AG09319 (cell line): ENCODE results near the gene UBE3A.
"Not testable (repeated sequence)": the region's sequence is repeated elsewhere in the genome, so short reads cannot be mapped to it uniquely, and the experiment has no call there.

Experiments
- DNase-seq: peaks from one replicate; pipeline ENCODE4 v3.0.0-alpha.2; 2010; ENCODE audit warnings: low read depth; ENCODE audit errors: extremely low read depth
- TF ChIP-seq, protein P1 (sequence below): IDR thresholded peaks from 2 replicates; pipeline ENCODE4 v1.5.1; 2011; ENCODE audit warnings: low read depth, mild to moderate bottlenecking, inconsistent platforms, low read length, moderate library complexity

UBE3A gene

DNA sequence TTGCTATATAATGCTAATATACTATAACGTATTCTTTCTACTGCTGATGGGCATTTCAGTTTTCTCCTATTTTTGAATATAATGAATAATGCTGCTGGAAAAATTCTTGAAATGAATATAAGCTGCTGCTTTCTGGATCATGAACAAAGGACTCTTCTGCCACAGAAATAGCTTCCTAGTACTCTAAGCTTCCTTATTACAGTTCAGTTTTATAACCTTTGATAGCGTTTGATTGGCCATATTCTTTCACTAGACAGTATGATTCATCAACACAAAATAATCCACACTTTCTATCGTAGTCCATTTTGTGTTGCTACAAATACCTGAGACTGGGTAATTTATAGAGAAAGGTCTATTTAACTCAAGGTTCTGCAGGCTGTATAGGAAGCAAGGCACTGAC, 16.4 kb upstream of the UBE3A start:
- no peak for DNase-seq
- TF ChIP-seq, protein P1, sequence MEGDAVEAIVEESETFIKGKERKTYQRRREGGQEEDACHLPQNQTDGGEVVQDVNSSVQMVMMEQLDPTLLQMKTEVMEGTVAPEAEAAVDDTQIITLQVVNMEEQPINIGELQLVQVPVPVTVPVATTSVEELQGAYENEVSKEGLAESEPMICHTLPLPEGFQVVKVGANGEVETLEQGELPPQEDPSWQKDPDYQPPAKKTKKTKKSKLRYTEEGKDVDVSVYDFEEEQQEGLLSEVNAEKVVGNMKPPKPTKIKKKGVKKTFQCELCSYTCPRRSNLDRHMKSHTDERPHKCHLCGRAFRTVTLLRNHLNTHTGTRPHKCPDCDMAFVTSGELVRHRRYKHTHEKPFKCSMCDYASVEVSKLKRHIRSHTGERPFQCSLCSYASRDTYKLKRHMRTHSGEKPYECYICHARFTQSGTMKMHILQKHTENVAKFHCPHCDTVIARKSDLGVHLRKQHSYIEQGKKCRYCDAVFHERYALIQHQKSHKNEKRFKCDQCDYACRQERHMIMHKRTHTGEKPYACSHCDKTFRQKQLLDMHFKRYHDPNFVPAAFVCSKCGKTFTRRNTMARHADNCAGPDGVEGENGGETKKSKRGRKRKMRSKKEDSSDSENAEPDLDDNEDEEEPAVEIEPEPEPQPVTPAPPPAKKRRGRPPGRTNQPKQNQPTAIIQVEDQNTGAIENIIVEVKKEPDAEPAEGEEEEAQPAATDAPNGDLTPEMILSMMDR: no peak

DNA sequence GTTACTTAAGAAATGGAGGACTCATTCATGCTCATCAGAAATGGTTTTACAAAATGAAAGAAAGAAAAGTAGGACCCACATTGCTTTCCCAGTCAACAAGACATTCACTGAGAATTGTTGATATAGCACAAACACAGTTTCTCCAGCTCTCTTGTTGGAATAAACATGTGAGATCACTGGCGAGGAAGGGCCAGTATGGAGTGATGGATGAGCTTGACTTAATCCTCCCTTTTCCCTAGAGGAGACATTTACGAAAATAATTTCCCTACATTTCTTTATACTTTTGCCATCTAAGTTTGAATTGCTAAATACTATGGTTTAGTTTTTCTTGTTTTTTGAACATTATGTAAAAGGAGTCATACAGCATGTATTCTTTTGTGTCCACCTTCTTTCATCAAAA, 15.9 kb upstream of the UBE3A start:
- DNase-seq: no peak
- TF ChIP-seq, protein P1: no peak

DNA sequence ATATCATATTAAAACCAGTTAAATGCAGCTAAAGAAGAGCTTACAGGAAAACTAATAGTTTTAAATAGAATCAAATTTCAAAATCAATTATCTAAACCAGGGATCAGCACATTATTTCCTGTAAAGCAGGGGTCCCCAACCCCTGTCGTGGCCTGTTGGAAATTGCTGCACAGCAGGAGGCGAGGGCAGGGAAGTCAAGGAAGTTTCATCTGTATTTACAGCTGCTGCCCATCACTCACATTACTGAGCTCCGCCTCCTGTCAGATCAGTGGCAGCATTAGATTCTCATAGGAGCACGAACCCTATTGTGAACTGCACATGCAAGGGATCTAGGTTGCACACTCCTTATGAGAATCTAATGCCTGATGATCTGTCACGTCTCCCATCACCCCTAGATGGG, 14.4 kb upstream of the UBE3A start:
- not testable (repeated sequence) for DNase-seq

DNA sequence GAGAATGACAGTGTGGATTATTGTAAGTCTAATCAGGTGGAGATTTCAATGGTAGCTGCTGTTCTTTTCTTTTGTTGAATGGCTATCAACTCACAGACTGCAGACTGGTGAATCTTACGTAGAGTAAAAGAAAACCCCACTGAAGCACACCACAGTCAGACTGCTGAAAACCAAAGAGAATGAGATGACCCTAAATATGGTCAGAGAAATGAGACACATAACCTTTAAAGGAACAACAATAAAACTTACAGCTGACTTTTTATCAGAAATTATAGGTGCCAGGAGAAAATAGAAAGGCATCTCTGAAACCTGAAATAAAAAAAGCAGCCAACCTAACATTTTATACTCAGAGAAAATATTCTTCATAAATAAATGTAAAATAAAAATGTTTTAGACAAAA, 12.7 kb upstream of the UBE3A start:
- TF ChIP-seq, protein P1: no peak
- DNase-seq: no peak

DNA sequence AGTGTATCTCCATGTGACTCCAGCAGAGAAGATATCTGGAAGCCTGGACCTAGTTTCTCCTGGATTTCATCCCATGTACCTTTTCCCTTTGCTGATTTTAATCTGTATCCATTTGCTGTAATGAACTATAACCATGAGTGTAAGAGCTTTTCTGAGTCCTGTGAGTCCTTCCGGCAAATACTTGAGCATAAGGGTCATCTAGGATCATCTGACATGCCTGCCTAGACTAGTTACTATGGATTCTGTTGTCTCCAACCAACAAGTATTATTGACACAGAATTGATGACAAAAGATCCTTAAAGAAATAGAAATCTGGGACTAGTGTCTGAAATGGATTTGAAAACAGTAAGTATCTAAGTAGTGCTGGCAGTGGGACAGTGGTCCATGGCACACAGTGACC, 11.3 kb upstream of the UBE3A start:
- TF ChIP-seq, protein P1: no peak
- DNase-seq: no peak

DNA sequence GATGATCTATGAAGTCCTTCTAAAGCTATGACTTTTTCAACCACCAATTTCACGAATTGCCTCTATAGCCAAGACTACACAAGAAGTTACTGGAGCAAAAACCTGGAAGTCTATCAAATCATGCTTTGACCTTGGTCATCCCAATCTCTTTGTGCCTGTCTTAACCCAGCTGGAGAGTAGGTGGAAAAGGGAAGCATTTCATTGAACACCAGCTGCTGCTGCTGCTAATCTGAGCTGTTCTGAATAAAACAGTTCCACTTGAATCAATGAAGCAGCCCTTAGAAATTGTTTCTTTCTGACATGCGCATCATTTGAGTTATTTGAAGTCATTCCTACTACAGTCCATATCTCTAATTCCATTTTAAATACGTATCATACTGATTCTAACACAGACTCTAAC, 7.3 kb upstream of the UBE3A start:
- TF ChIP-seq, protein P1: no peak
- DNase-seq: no peak

DNA sequence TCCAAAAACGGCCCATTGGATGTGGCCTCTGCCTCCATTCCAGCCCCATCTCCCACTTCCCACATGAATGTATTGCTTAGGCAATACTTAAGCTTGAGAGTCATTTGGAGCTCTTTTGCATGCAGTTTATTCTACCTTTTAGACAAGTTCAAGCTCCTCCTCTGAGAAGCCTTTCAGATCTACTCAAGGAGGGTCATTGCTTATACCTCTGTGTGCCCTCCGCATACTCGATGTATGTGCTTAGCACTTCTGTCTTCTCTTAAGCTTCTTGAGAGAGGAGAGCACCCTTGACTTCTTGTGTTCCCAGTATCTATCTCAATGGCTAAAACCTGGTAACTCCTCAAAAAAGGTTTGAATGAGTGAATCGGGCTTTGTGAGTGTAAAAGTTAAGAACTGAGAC, 6.6 kb upstream of the UBE3A start:
- TF ChIP-seq, protein P1: no peak
- no peak for DNase-seq

DNA sequence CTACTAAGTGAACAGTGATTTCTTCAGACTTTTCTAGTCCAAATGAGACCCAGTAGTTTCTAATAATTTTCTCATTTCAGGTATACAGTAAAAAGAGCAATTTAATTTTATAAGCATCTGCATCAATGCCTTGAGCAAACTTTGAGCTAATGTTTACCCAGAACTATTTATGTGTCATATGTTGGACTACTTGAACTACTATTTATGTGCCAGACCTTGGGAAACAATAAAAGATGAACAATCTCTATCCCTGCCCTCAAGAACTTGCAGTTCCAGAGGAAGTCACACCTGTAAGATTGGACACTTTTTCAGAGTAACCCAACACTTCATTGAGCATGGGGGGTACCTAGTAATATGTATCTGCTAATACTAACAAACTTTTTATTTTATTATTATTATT, 2.3 kb upstream of the UBE3A start:
- no peak for DNase-seq

More for the DNA sequence above, 2.3 kb upstream of the UBE3A start:
- TF ChIP-seq, protein P1: no peak
